T-cell (primary cell): ENCODE results near the gene ZRANB3. TPM values are rescaled to one million over a fixed set of nuclear protein-coding genes. Genes with fewer than 3 reads are reported as not detected.

ENCODE experiments used
- ATAC-seq, 4 experiments: fragments of 200-7000 bp in 3 of 4; fragments of 150-1000 bp in 1 of 4; cut with Tn5 transposase; replicated peaks in 1 of 4; 1 replicate in 3 of 4; 2 replicates in 1 of 4; pipeline ENCODE4 v1.10.0; 2021; ENCODE audit warnings: moderate library complexity in 3 of 4, mild to moderate bottlenecking in 2 of 4, moderate number of reproducible peaks in 1 of 4
- CTCF ChIA-PET, 2 donors: fragments of 300-600 bp; sonication (Branson Sonifier 250); formaldehyde crosslinking; loops; one replicate each; lab custom pipeline; 2022; ENCODE audit warnings: antibody characterized with exemption in 2 of 2; lab: Charles Lee
- POLR2A ChIA-PET, 2 donors: fragments of 300-600 bp; sonication (Branson Sonifier 250); formaldehyde crosslinking; loops; one replicate each; lab custom pipeline; 2022; ENCODE audit warnings: antibody characterized with exemption in 2 of 2; lab: Charles Lee
- DNase-seq, 35 experiments: peaks; one replicate each; pipeline versions ENCODE4 v3.0.0 to v3.0.0-alpha.2; 2013 to 2023
- H3K27ac ChIP-seq: one replicate; pipeline ENCODE4 v1.5.1; 2013; ENCODE audit warnings: low read length
- H3K27me3 ChIP-seq, 2 experiments: replicated peaks in 1 of 2; 1 replicate in 1 of 2; 2 replicates in 1 of 2; pipeline versions ENCODE4 v1.6.1 to v1.7.0; 2013; ENCODE audit warnings: low read length in 1 of 2, mixed read lengths in 1 of 2; ENCODE audit not compliant: control insufficient read depth in 2 of 2, insufficient read depth in 2 of 2; ENCODE audit errors: extremely low read depth in 1 of 2
- H3K36me3 ChIP-seq, 2 donors: 1 replicate in 1 of 2; 2 replicates in 1 of 2; pipeline versions ENCODE4 v1.6.1 to v1.7.0; 2013; ENCODE audit warnings: low read length in 1 of 2; ENCODE audit not compliant: control insufficient read depth in 2 of 2, insufficient read depth in 1 of 2; ENCODE audit errors: extremely low read depth in 1 of 2
- H3K4me1 ChIP-seq, 2 experiments: 1 replicate in 1 of 2; 2 replicates in 1 of 2; pipeline versions ENCODE4 v1.6.1 to v1.7.0; 2013; ENCODE audit warnings: low read length in 2 of 2, mixed read lengths in 1 of 2; ENCODE audit not compliant: insufficient read depth in 2 of 2, control insufficient read depth in 1 of 2; ENCODE audit errors: extremely low read depth in 1 of 2
- H3K4me3 ChIP-seq, 2 donors: 1 replicate in 1 of 2; 2 replicates in 1 of 2; pipeline versions ENCODE4 v1.5.1 to v1.7.0; 2013; ENCODE audit warnings: mild to moderate bottlenecking in 2 of 2, low read length in 1 of 2, moderate library complexity in 1 of 2; ENCODE audit not compliant: control insufficient read depth in 1 of 2; ENCODE audit errors: extremely low read depth in 1 of 2
- H3K9me3 ChIP-seq: 2 replicates; pipeline ENCODE4 v1.7.0; 2013
- H3K27ac Mint-ChIP-seq, 2 donors: one replicate each; pipeline ENCODE4 v1.8.0; 2020 to 2021; ENCODE audit warnings: mild to moderate bottlenecking in 2 of 2, mixed read lengths in 2 of 2
- H3K27me3 Mint-ChIP-seq, 2 donors: one replicate each; pipeline ENCODE4 v1.8.0; 2021 to 2022; ENCODE audit warnings: mixed read lengths in 2 of 2
- H3K36me3 Mint-ChIP-seq: one replicate; pipeline ENCODE4 v1.8.0; 2021; ENCODE audit warnings: mixed read lengths
- H3K4me1 Mint-ChIP-seq, 3 donors: one replicate each; pipeline ENCODE4 v1.8.0; 2020 to 2022; ENCODE audit warnings: mixed read lengths in 3 of 3, mild to moderate bottlenecking in 1 of 3
- H3K4me3 Mint-ChIP-seq, 3 donors: one replicate each; pipeline ENCODE4 v1.8.0; 2020 to 2022; ENCODE audit warnings: mild to moderate bottlenecking in 3 of 3, mixed read lengths in 3 of 3, moderate library complexity in 3 of 3
- H3K9me3 Mint-ChIP-seq, 3 donors: one replicate each; pipeline ENCODE4 v1.8.0; 2020 to 2022; ENCODE audit warnings: mixed read lengths in 3 of 3
- WGBS: methylation state at CpG from one replicate; pipeline ENCODE4 v1.1.5; 2013; ENCODE audit warnings: missing lambda C conversion rate; ENCODE audit not compliant: insufficient coverage; 5-methylcytosine and 5-hydroxymethylcytosine counted together
- total RNA-seq, 35 experiments: library from RNA in 6 of 35; stranded (reverse) in 6 of 35; fragments of 120-200 nt in 1 of 35; gene quantifications; one replicate each; pipeline versions ENCODE4 v1.2.1 to v1.2.4 and lab custom pipeline; 2013 to 2026

Gene ZRANB3
- total RNA-seq, 5 donors from 2014 or later (not counting 1 experiment from before 2014, with no cell fraction given), result 3.3 to 8.6 (median 5.3) TPM

GRCh38 chr2:135259123-135259522 is 271.9 kb downstream of the ZRANB3 start:
- H3K4me1 Mint-ChIP-seq, result no peaks in the 10 kb centered on the region
- no peaks in the 10 kb centered on the region for H3K27me3 Mint-ChIP-seq
- ChIA-PET CTCF (no interaction called here), POLR2A (no interaction called here)
- WGBS, result 100% methylated on average over 1 of the region's 6 CpGs
- ATAC-seq (no peak), DNase-seq (no peak)
- H3K36me3 ChIP-seq, result no peaks in the 10 kb centered on the region
- H3K4me1 ChIP-seq, result no peaks in the 10 kb centered on the region
- no peak overlapping the region for H3K27ac Mint-ChIP-seq
- peaks cover 0 to 10% (median 0%) of the 10 kb centered on the region in 3 donors for H3K9me3 Mint-ChIP-seq
- H3K36me3 Mint-ChIP-seq, result peaks cover 4% of the 10 kb centered on the region
- H3K4me3 Mint-ChIP-seq, result no peak overlapping the region
- no peak overlapping the region for H3K27ac ChIP-seq
- no peak overlapping the region for H3K4me3 ChIP-seq
- H3K9me3 ChIP-seq, result no peaks in the 10 kb centered on the region
- H3K27me3 ChIP-seq, result no peaks in the 10 kb centered on the region

DNA sequence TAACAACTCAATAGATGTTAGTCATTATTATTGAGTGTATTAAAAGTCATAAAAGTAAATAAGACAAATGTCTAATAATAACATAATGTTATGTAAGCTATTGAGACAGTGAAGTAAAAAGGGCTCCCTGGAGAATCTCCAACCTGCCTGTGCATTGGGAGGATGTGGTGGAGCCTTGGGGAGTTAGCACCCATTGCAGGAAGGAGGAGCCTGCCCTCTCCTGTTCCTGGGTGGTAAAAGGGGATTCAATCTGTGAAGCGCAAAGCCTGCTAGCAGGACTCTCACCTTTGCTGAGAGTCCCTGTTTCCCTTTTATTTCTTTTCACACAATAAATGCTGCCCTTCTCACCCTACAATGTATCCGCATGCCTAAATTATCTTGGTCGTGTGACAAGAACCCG is 272.8 kb downstream of the ZRANB3 start:
- H3K4me3 Mint-ChIP-seq, result no peak overlapping the region
- no peaks in the 10 kb centered on the region for H3K27me3 ChIP-seq
- H3K4me1 Mint-ChIP-seq, result no peaks in the 10 kb centered on the region
- WGBS, result 93% methylated on average over 3 of the region's 4 CpGs
- peaks cover 4% of the 10 kb centered on the region for H3K36me3 Mint-ChIP-seq
- ChIA-PET POLR2A (no interaction called here), CTCF (interaction anchor here in 1 of 2 donors (0.5 kb wide), 1 partner anchor 60 kb away, joined by 3 read pairs; no protein-coding TSS in a partner anchor)
- H3K27me3 Mint-ChIP-seq, result no peaks in the 10 kb centered on the region
- H3K4me3 ChIP-seq, result no peak overlapping the region
- peaks cover 0 to 10% (median 0%) of the 10 kb centered on the region in 3 donors for H3K9me3 Mint-ChIP-seq
- H3K4me1 ChIP-seq, result no peaks in the 10 kb centered on the region
- H3K36me3 ChIP-seq, result no peaks in the 10 kb centered on the region
- no peak overlapping the region for H3K27ac Mint-ChIP-seq
- no peak for ATAC-seq
- H3K27ac ChIP-seq, result no peak overlapping the region
- H3K9me3 ChIP-seq, result no peaks in the 10 kb centered on the region
- no peak for DNase-seq

DNA sequence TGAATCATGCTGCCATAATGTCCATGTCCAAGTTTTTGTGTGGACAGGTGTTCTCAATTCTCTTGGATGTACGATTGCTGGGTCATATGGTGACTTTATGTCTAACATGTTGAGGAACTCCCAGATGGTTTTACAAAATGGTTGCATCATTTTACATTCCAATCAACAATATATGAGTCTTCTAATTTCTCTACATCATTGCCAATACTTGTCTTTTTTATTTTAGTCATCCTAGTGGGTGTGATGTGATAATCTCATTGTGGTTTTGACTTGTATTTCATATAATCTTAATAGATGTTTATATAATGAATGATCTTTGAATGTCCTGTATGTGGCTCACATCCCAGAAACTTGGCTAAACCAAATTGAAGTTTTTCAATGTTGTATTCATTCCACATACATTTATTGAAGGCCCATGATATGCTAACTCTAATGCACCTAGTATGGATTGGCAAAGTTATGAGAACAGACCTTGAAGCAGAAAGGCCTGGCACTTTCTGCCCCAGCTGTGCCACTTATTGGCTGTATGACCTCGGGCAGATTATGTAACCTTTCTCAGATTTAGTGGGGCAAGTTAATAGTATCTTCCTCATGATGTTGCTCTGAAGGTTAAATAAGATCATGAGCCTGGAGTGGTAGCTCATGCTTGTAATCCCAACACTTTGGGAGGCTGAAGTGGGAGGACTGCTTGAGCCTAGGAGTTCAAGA is 273.5 kb downstream of the ZRANB3 start:
- Histone ChIP-seq H3K27me3 (no peaks in the 10 kb centered on the region), H3K4me3 (no peak overlapping the region), H3K36me3 (no peaks in the 10 kb centered on the region), H3K27ac (no peak overlapping the region), H3K9me3 (no peaks in the 10 kb centered on the region), H3K4me1 (no peaks in the 10 kb centered on the region)
- ATAC-seq (no peak), DNase-seq (no peak)
- no peaks in the 10 kb centered on the region for H3K27me3 Mint-ChIP-seq
- POLR2A ChIA-PET, result no interaction called here
- peaks cover 0 to 10% (median 0%) of the 10 kb centered on the region in 3 donors for H3K9me3 Mint-ChIP-seq
- no peak overlapping the region for H3K27ac Mint-ChIP-seq
- peaks cover 4% of the 10 kb centered on the region for H3K36me3 Mint-ChIP-seq
- 75% methylated on average over 1 of the region's 2 CpGs for whole genome bisulfite sequencing
- no peak overlapping the region for H3K4me3 Mint-ChIP-seq
- CTCF ChIA-PET, result interaction anchor here in 1 of 2 donors (0.5 kb wide), 1 partner anchor 60 kb away, joined by 3 read pairs; no protein-coding TSS in a partner anchor
- H3K4me1 Mint-ChIP-seq, result no peaks in the 10 kb centered on the region

GRCh38 chr2:135256531-135257260 is 274.3 kb downstream of the ZRANB3 start:
- H3K4me3 ChIP-seq, result no peak overlapping the region
- H3K36me3 ChIP-seq, result no peaks in the 10 kb centered on the region
- no peaks in the 10 kb centered on the region for H3K9me3 ChIP-seq
- CTCF ChIA-PET, result no interaction called here
- peaks cover 0 to 10% (median 0%) of the 10 kb centered on the region in 3 donors for H3K9me3 Mint-ChIP-seq
- H3K27me3 ChIP-seq, result no peaks in the 10 kb centered on the region
- ATAC-seq (no peak), DNase-seq (no peak)
- H3K36me3 Mint-ChIP-seq, result peaks cover 7% of the 10 kb centered on the region
- no peaks in the 10 kb centered on the region for H3K27me3 Mint-ChIP-seq
- no peak overlapping the region for H3K27ac ChIP-seq
- no peaks in the 10 kb centered on the region for H3K4me1 ChIP-seq
- H3K4me3 Mint-ChIP-seq, result no peak overlapping the region
- no peaks in the 10 kb centered on the region for H3K4me1 Mint-ChIP-seq
- 100% methylated on average over 2 of the region's 3 CpGs for whole genome bisulfite sequencing
- POLR2A ChIA-PET, result no interaction called here
- H3K27ac Mint-ChIP-seq, result no peak overlapping the region

DNA sequence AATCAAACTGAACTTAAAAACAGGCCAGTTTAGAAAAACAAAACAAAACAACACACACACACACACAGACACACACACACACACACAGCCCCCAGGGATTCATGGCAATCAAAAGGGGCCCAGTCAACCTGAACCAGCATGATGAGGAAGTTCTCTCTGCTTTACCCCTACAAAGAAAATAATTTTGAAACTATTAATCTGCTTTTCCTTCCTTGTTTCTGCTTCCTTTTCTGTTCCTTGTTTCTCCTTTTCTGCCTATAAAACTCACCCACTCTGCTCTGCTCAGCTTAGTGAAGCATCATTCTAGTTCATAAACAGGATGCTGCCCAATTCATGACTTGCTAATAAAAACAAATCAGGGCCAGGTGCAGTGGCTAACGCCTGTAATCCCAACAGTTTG is 275.8 kb downstream of the ZRANB3 start:
- ATAC-seq, result no peak
- DNase-seq, result no peak
- H3K4me1 Mint-ChIP-seq, result no peaks in the 10 kb centered on the region
- H3K36me3 Mint-ChIP-seq, result peaks cover 19% of the 10 kb centered on the region
- Histone ChIP-seq H3K27ac (no peak overlapping the region), H3K27me3 (no peaks in the 10 kb centered on the region), H3K36me3 (no peaks in the 10 kb centered on the region), H3K4me1 (no peaks in the 10 kb centered on the region), H3K4me3 (no peak overlapping the region), H3K9me3 (no peaks in the 10 kb centered on the region)
- H3K9me3 Mint-ChIP-seq, result peaks cover under 1 to 22% (median 9%) of the 10 kb centered on the region in 3 donors
- H3K27ac Mint-ChIP-seq, result no peak overlapping the region
- no peaks in the 10 kb centered on the region for H3K27me3 Mint-ChIP-seq
- POLR2A ChIA-PET, result no interaction called here
- CTCF ChIA-PET, result no interaction called here
- no peak overlapping the region for H3K4me3 Mint-ChIP-seq
- no CpG with 5 or more reads among the region's 1 CpG for WGBS

- no peaks in the 10 kb centered on the region for H3K4me1 Mint-ChIP-seq
- H3K9me3 ChIP-seq, result no peaks in the 10 kb centered on the region
- H3K27ac Mint-ChIP-seq, result no peak overlapping the region
- H3K4me1 ChIP-seq, result no peaks in the 10 kb centered on the region
- no peaks in the 10 kb centered on the region for H3K27me3 Mint-ChIP-seq
- ChIA-PET POLR2A (no interaction called here), CTCF (no interaction called here)
- 100% methylated on average over 1 of the region's 2 CpGs for WGBS
- no peak overlapping the region for H3K4me3 ChIP-seq
- no peak for DNase-seq
- peaks cover 26% of the 10 kb centered on the region for H3K36me3 Mint-ChIP-seq
- ATAC-seq, result no peak
- no peaks in the 10 kb centered on the region for H3K36me3 ChIP-seq
- H3K9me3 Mint-ChIP-seq, result peaks cover 8 to 32% (median 18%) of the 10 kb centered on the region in 3 donors
- no peaks in the 10 kb centered on the region for H3K27me3 ChIP-seq
- no peak overlapping the region for H3K27ac ChIP-seq
- H3K4me3 Mint-ChIP-seq, result no peak overlapping the region
Observed at GRCh38 chr2:135252805-135253458, 278.1 kb downstream of the ZRANB3 start.
